Lower leg skin (tissue), 3 donors: ENCODE data around the gene NRXN3.

Experiments
- CTCF ChIP-seq, 3 donors: fragments of 450-650 bp; IDR thresholded peaks; one replicate each; pipeline ENCODE4 v1.5.1; 2016; ENCODE audit warnings: antibody characterized with exemption in 3 of 3, mild to moderate bottlenecking in 3 of 3, moderate library complexity in 2 of 3
- POLR2A ChIP-seq, 2 donors: fragments of 450-650 bp; IDR thresholded peaks; one replicate each; pipeline ENCODE4 v1.6.1; 2016 to 2017; ENCODE audit warnings: antibody characterized with exemption in 2 of 2, mild to moderate bottlenecking in 1 of 2, moderate library complexity in 1 of 2

GRCh38 chr14:79690960-79691359, 1520.8 kb downstream of the NRXN3 start:
- TF ChIP-seq CTCF (IDR thresholded peaks at IDR 0.05) (no peak), POLR2A (IDR thresholded peaks at IDR 0.05) (no peak)
